Colonic mucosa (tissue), 4 donors: ENCODE results near the gene MT1F. TPM values are rescaled to one million over a fixed set of nuclear protein-coding genes. Genes with fewer than 3 reads are reported as not detected.

Experiments
- DNase-seq: peaks from one replicate; pipeline ENCODE4 v3.0.0-alpha.2; 2020
- H3K27ac ChIP-seq: fragments of 200-600 bp; one replicate; pipeline ENCODE4 v1.8.0; 2021
- H3K27me3 ChIP-seq: fragments of 200-600 bp; one replicate; pipeline ENCODE4 v1.8.0; 2021
- H3K36me3 ChIP-seq: fragments of 200-600 bp; one replicate; pipeline ENCODE4 v1.8.0; 2021
- H3K4me1 ChIP-seq: fragments of 200-600 bp; one replicate; pipeline ENCODE4 v1.8.0; 2021; ENCODE audit warnings: mild to moderate bottlenecking
- H3K4me3 ChIP-seq: fragments of 200-600 bp; one replicate; pipeline ENCODE4 v1.8.0; 2021
- H3K9ac ChIP-seq, 2 donors: one replicate each; pipeline ENCODE4 v1.7.0; 2013; ENCODE audit warnings: control low read depth in 2 of 2, low read depth in 2 of 2, low read length in 2 of 2
- H3K9me3 ChIP-seq: fragments of 200-600 bp; one replicate; pipeline ENCODE4 v1.8.0; 2021
- intact Hi-C: fragments of 100-400 bp; cut with DNase I; formaldehyde crosslinking; loops from one replicate; pipeline ENCODE4 v1.14.1; 2022
- total RNA-seq, 2 donors: library from RNA; stranded (reverse); fragmentation: NEBNext Ultra II Directional in 1 of 2; extraction: Animal tissue kit (Norgen Biotek cat#: 25700) in 1 of 2; gene quantifications; one replicate each; pipeline ENCODE4 v1.2.1, GENCODE V29; 2021
- TF ChIP-seq, protein P1 (sequence below): fragments of 200-600 bp; IDR thresholded peaks from one replicate; pipeline ENCODE4 v1.8.0; 2022; ENCODE audit warnings: antibody characterized with exemption, mild to moderate bottlenecking
- donor health status: healthy.
- donor health status: DM: no; HTN: no; CAD: no.
- donor health status: DM: no; HTN: no; CAD: no.

MT1F gene
- total RNA-seq, 2 donors from 2014 or later: 35.5 to 40.0 TPM

DNA sequence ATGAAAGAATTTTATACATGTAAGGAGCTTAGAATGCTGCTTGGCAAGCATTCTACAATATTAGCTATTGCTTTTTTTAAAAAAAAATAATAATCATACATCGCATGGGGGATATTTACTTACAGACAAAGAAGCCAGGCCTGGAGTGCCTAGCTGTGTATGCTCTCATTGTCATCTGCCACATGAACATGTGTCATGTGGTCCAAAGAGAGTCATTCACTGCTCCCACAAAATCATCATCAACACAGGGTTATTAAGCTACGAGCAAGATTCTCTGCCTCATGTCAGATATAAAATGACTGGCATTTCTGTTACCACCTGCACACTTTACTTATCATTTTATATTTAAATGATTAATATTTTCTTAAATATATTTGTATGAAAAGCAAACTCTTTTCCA, 34.1 kb upstream of the MT1F start:
- Histone ChIP-seq H3K9ac (no peak overlapping the region), H3K4me1 (peaks cover 3% of the 10 kb centered on the region), H3K27me3 (no peaks in the 10 kb centered on the region), H3K4me3 (no peak overlapping the region), H3K9me3 (no peaks in the 10 kb centered on the region), H3K27ac (no peak overlapping the region), H3K36me3 (no peaks in the 10 kb centered on the region)
- DNase-seq: no peak
- TF ChIP-seq, protein P1, sequence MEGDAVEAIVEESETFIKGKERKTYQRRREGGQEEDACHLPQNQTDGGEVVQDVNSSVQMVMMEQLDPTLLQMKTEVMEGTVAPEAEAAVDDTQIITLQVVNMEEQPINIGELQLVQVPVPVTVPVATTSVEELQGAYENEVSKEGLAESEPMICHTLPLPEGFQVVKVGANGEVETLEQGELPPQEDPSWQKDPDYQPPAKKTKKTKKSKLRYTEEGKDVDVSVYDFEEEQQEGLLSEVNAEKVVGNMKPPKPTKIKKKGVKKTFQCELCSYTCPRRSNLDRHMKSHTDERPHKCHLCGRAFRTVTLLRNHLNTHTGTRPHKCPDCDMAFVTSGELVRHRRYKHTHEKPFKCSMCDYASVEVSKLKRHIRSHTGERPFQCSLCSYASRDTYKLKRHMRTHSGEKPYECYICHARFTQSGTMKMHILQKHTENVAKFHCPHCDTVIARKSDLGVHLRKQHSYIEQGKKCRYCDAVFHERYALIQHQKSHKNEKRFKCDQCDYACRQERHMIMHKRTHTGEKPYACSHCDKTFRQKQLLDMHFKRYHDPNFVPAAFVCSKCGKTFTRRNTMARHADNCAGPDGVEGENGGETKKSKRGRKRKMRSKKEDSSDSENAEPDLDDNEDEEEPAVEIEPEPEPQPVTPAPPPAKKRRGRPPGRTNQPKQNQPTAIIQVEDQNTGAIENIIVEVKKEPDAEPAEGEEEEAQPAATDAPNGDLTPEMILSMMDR: no peak
- intact Hi-C loops: no loop called here

GRCh38 chr16:56625140-56625942, 32.4 kb upstream of the MT1F start, which contains the start of gene MT1E:
Gene MT1E (plus strand): TSS chr16:56625781. CDS start chr16:56625852, 71 bp downstream.
- H3K36me3 ChIP-seq: no peaks in the 10 kb centered on the region
- DNase-seq: peak; percentile 76
- TF ChIP-seq, protein P1: no peak
- peak within 1 kb of the TSS; percentile 79 for H3K4me3 ChIP-seq
- intact Hi-C loops: no loop called here
- peak within 1 kb of the TSS; percentile 86 for H3K27ac ChIP-seq
- H3K4me1 ChIP-seq: peaks cover 3% of the 10 kb centered on the region
- peak within 1 kb of the TSS; percentile 89 to 100 for H3K9ac ChIP-seq
- no peaks in the 10 kb centered on the region for H3K27me3 ChIP-seq
- no peaks in the 10 kb centered on the region for H3K9me3 ChIP-seq

DNA sequence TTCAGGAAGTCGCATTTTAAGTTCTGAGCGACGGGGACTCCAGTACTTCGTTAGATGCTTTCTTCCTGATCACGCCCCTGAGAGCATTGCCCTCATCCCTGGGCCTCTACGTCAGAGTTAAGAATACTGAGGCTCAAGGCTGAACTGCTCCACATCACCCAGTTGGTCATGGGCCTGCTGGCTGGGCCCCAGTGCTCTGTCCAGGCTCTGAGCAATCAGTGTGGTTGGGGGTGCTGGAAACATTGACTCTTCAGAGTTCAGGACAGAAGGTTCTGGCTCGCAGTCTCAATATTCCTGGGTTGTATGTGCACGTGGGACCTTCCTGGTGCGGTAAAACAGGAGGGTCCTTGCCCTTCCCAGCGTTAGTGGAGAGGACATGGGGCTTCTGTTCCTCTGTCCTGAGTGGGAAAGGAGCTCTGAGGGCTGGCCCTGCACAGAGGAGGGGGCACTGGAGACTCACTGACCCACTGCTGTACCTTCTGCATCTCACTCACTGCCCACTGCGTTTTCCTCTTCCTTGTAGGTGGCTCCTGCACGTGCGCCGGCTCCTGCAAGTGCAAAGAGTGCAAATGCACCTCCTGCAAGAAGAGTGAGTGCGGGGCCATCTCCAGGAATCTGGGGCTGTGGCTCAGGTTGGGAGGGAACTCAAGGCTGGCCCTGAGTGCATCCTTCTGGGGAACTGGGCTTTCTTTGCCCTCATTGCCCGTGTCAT, 31.7 kb upstream of the MT1F start:
- Histone ChIP-seq H3K9me3 (no peaks in the 10 kb centered on the region), H3K27me3 (no peaks in the 10 kb centered on the region), H3K36me3 (no peaks in the 10 kb centered on the region), H3K9ac (peak overlapping the region; percentile 89 to 100), H3K4me3 (peak overlapping the region; percentile 79), H3K4me1 (peaks cover 3% of the 10 kb centered on the region), H3K27ac (peak overlapping the region; percentile 86)
- intact Hi-C loops: no loop called here
- DNase-seq: peak; percentile 66
- TF ChIP-seq, protein P1: no peak

DNA sequence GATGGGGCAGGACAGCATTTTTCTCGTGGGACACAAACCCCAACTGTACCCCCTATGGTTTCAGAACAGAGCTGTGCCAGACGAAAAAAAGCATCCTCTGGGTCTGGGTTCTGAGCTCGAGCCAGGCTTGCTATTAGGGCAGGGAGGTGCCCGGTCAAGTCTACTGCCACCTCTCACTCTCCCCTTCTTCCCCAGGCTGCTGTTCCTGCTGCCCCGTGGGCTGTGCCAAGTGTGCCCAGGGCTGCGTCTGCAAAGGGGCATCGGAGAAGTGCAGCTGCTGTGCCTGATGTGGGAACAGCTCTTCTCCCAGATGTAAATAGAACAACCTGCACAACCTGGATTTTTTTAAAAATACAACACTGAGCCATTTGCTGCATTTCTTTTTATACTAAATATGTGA, 31.1 kb upstream of the MT1F start:
- TF ChIP-seq, protein P1: no peak
- Histone ChIP-seq H3K27ac (peak overlapping the region; percentile 86), H3K4me3 (peak overlapping the region; percentile 79), H3K4me1 (peaks cover 3% of the 10 kb centered on the region), H3K27me3 (no peaks in the 10 kb centered on the region), H3K36me3 (no peaks in the 10 kb centered on the region), H3K9ac (peak overlapping the region in 1 of 2 donors; percentile 100), H3K9me3 (no peaks in the 10 kb centered on the region)
- no peak for DNase-seq
- intact Hi-C loops: no loop called here

DNA sequence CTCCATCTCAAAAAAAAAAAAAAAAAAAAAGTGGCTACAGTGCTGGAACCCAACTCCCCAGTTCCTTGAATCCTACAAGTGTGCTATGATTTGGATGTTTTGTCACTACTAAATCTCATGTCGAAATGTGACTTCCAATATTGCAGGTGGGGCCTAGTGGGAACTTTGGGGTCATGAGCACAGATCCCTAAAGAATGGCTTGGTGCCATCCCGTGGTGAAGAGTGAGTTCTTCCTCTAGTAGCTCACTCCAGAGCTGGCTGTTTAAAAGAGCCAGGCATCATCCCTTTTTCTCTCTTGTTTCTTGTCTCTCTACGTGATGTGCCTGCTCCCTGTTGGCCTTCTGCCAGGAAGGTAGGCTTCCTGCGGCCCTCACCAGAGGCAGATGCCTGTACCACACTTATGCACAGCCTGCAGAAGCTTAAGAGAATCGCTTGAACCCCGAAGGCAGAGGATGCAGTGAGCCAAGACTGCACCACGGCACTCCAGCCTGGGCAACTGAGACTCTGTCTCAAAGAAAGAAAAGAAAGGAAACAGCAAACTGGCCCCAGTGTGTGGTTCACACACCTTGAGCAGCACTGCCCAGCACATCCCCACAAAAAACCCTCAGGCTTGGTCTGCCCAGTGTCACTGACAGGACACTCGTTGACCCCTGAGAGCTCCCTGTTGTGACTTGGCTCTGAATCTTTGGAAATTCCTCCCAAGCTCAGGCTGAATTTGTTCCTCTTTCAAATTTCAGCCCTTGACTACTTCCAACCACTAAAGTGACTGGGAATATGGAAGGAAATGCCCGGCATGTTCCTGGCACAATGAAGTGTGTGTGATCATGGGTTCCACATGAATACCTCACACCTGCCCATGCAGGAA, 29.0 kb upstream of the MT1F start:
- Histone ChIP-seq H3K9me3 (no peaks in the 10 kb centered on the region), H3K4me3 (no peak overlapping the region), H3K36me3 (no peaks in the 10 kb centered on the region), H3K4me1 (peaks cover 3% of the 10 kb centered on the region), H3K27ac (no peak overlapping the region), H3K27me3 (no peaks in the 10 kb centered on the region), H3K9ac (no peak overlapping the region)
- intact Hi-C loops: no loop called here
- no peak for DNase-seq
- TF ChIP-seq, protein P1: no peak
